Fibroblast of mammary gland (primary cell): ENCODE measurements around the gene INPP5D.

Experiments used
- DNase-seq: peaks from one replicate; pipeline ENCODE4 v3.0.0-alpha.2; 2010; ENCODE audit warnings: low read depth
- H3K4me3 ChIP-seq: 2 replicates; pipeline ENCODE4 v1.5.1; 2011; ENCODE audit warnings: low read depth, mild to moderate bottlenecking, low read length, moderate library complexity; ENCODE audit not compliant: control insufficient read depth
- CTCF ChIP-seq: conservative IDR thresholded peaks from 2 replicates; pipeline ENCODE4 v1.5.1; 2011; ENCODE audit warnings: low read depth, low read length, inconsistent platforms; ENCODE audit not compliant: control insufficient read depth, insufficient read depth

The INPP5D gene

GRCh38 chr2:233108611-233109490, 48.7 kb downstream of the INPP5D start:
- H3K4me3 ChIP-seq: no peak overlapping the region
- DNase-seq: no peak
- TF ChIP-seq CTCF: no peak

GRCh38 chr2:233111427-233111826, 51.3 kb downstream of the INPP5D start:
- no peak for TF ChIP-seq CTCF
- DNase-seq: no peak
- H3K4me3 ChIP-seq: no peak overlapping the region

GRCh38 chr2:233112329-233112728, 52.2 kb downstream of the INPP5D start:
- TF ChIP-seq CTCF: no peak
- DNase-seq: no peak

DNA sequence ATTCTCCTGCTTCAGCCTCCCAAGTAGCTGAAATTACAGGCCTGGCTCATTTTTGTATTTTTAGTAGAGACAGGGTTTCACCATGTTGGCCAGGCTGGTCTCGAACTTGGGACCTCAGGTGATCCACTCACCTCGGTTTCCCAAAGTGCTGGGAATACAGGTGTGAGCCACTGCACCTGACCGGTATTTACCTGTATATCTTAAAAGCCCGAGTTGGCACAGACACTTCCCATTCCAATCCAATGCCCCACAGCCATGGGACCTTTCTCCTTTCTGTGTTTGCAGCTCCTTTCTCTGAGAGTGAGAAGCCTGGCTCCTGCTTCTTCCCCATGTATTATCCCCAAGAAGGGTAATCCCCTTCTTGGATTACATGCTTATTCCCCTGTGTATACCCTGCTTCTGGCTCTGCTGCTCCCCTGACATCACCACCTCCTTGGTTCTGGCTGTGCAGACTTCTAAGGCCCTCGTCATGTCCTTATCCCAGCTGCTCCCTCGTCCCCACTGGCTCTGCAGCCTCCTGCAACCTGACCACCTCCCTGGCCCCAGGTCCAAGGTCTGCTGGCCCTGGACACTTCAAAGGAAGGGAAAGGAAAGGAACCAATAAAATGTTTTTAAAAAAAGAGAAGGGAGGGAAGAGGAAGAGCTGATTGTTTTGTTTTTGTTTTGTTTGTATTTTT, 52.8 kb downstream of the INPP5D start:
- H3K4me3 ChIP-seq: no peak overlapping the region
- TF ChIP-seq CTCF: no peak
- no peak for DNase-seq

More at GRCh38 chr2:233112329-233112728, 52.2 kb downstream of the INPP5D start:
- H3K4me3 ChIP-seq: no peak overlapping the region

DNA sequence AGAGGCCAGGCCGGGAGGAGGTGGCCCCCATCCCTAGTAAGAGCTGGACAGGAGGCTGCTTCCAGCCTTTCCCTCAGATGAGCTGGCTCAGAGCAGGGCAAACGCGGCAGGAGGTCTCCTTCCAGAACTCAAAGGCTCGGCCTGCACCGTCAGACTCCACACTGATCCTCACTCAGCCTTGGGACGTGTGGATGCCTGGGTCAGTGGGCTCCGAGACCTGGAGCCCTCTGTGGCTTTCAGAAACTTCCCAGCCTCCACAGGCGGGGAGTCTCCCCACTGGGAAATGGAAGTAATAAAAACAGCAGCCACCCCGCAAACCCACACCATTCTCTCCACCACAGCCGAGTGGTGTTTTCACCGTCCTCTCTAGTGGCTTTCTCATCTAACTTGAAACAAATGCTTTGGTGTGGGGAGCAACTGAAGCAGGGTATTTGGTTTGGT, 54.3 kb downstream of the INPP5D start:
- DNase-seq: no peak
- H3K4me3 ChIP-seq: no peak overlapping the region
- TF ChIP-seq CTCF: no peak

GRCh38 chr2:233115121-233115520, 55.0 kb downstream of the INPP5D start:
- no peak for DNase-seq
- H3K4me3 ChIP-seq: no peak overlapping the region
- no peak for TF ChIP-seq CTCF
